ENCODE measurements around the gene AKAP8. TPM values are rescaled to one million over a fixed set of nuclear protein-coding genes. Genes with fewer than 3 reads are reported as not detected.

AKAP8 gene
- total and polyA plus RNA-seq, 2 of the 4 experiments (the other 2 are of a cell fraction) = 12.2 to 13.4 TPM

- H3K56ac ChIP-seq (ENCODE audit: extremely low read depth, insufficient read depth, low read length) = no peak overlapping the region
- no peaks in the 10 kb centered on the region; the same call in 1 of the 2 replicates for H3K36me3 ChIP-seq (ENCODE audit: control insufficient read depth, insufficient read depth, low read length)
- DNase-seq (peak; percentile 73), ATAC-seq (ENCODE audit: low read depth) (no peak)
- no peak overlapping the region for H3K9ac ChIP-seq (ENCODE audit: low read depth, low read length)
- 40% methylated on average over 1 of the region's 4 CpGs; no CpG with 5 or more reads in 1 of the 2 experiments for WGBS, 2 experiments (ENCODE audit: extremely low coverage in 2 of 2, insufficient read length in 1 of 2)
- H4K8ac ChIP-seq (ENCODE audit: low read depth in 2 of 2, low read length in 2 of 2) = no peak overlapping the region
- no peak overlapping the region for H3K4ac ChIP-seq (ENCODE audit: low read depth, low read length)
- H2AFZ ChIP-seq (replicated peaks; ENCODE audit: low read length, poor library complexity) = no peak overlapping the region
- peaks cover 53% of the 10 kb centered on the region for H3K4me1 ChIP-seq (ENCODE audit: control insufficient read depth, insufficient read depth, low read length)
- in situ Hi-C loops (cut with MboI; ENCODE audit: low sequenced_read_pairs) = no loop called here
- intact Hi-C loops (cut with micrococcal nuclease) = loop anchor here (5.0 kb wide), 1 partner anchor 38 kb away; no protein-coding TSS in a partner anchor
- H4K91ac ChIP-seq (ENCODE audit: insufficient read depth, low read depth, low read length) = no peak overlapping the region
- H3K14ac ChIP-seq (replicated peaks; ENCODE audit: low read depth, low read length) = no peak overlapping the region
- peaks cover 0 to 81% of the 10 kb centered on the region in 2 experiments; a peak in 2 of 4 replicates for H3K79me1 ChIP-seq (ENCODE audit: low read depth in 1 of 2, low read length in 2 of 2)
- no peak overlapping the region for H2BK15ac ChIP-seq (ENCODE audit: low read depth, low read length)
- no peak overlapping the region for H2AK9ac ChIP-seq (replicated peaks; ENCODE audit: low read depth, low read length, poor library complexity)
- H3K4me2 ChIP-seq (ENCODE audit: low read depth, low read length) = peak overlapping the region; percentile 72; the same call in 1 of the 2 replicates
- no peak overlapping the region for H2BK120ac ChIP-seq (ENCODE audit: low read depth, low read length)
- H3K27ac ChIP-seq (ENCODE audit: insufficient read depth, low read length) = no peak overlapping the region
- no TSS peak for BruUV-seq (replicated peaks)
- no peak overlapping the region for H2BK20ac ChIP-seq (ENCODE audit: low read depth, low read length)
- no peaks in the 10 kb centered on the region for H3K9me3 ChIP-seq (ENCODE audit: control insufficient read depth, insufficient read depth, low read length)
- H3K18ac ChIP-seq (ENCODE audit: low read depth, low read length) = no peak overlapping the region
- no peaks in the 10 kb centered on the region for H3K27me3 ChIP-seq (ENCODE audit: control insufficient read depth, insufficient read depth, low read length)
- H3K9me1 ChIP-seq (ENCODE audit: insufficient read depth, low read length) = peaks cover 61% of the 10 kb centered on the region
- CTCF ChIA-PET = no interaction called here
- no peak overlapping the region for H4K5ac ChIP-seq (ENCODE audit: low read depth, low read length)
- H3K4me3 ChIP-seq (ENCODE audit: insufficient read depth, low read depth, low read length) = no peak overlapping the region
- TF ChIP-seq NFE2L2 (IDR thresholded peaks at IDR 0.05; ENCODE audit: low read depth, low read length) (no peak), FOS (IDR thresholded peaks at IDR 0.05; ENCODE audit: low read depth, low read length) (no peak), RCOR1 (IDR thresholded peaks at IDR 0.05; ENCODE audit: insufficient replicate concordance, low read length) (no peak), MXI1 (IDR thresholded peaks at IDR 0.05; ENCODE audit: borderline replicate concordance, low read depth, low read length) (no peak), CEBPB (IDR thresholded peaks at IDR 0.05; ENCODE audit: low read depth, low read length) (no peak), RAD21 (IDR thresholded peaks at IDR 0.05; ENCODE audit: low read length) (no peak), SMC3 (IDR thresholded peaks at IDR 0.05; ENCODE audit: low read depth, low read length) (no peak), POLR2A (IDR thresholded peaks at IDR 0.05; ENCODE audit: low read depth, low read length) (no peak), CTCF (conservative IDR thresholded peaks at IDR 0.05; ENCODE audit: low read depth, low read length) (no peak), BHLHE40 (IDR thresholded peaks at IDR 0.05; ENCODE audit: low read depth, low read length) (no peak), USF2 (IDR thresholded peaks at IDR 0.05; ENCODE audit: low read depth, low read length) (no peak), RFX5 (IDR thresholded peaks at IDR 0.05; ENCODE audit: low read depth, low read length) (no peak), ELK1 (IDR thresholded peaks at IDR 0.05; ENCODE audit: borderline replicate concordance, low read depth, low read length) (no peak)
- POLR2A ChIA-PET (ENCODE audit: unreplicated experiment) = no interaction called here
- no peak overlapping the region for H3K23ac ChIP-seq (ENCODE audit: low read depth, low read length)
- H2BK5ac ChIP-seq (ENCODE audit: low read depth, low read length, poor library complexity, severe bottlenecking) = peak overlapping the region; percentile 45
- H2AK5ac ChIP-seq (ENCODE audit: low read depth, low read length) = no peak overlapping the region
- dilution Hi-C loops (cut with HindIII; ENCODE audit: low sequenced_read_pairs, unreplicated experiment) = no loop called here
- peaks cover 97% of the 10 kb centered on the region for H4K20me1 ChIP-seq (ENCODE audit: insufficient read depth, low read length)
Observed at GRCh38 chr19:15320116-15320515, 59.5 kb downstream of the AKAP8 start.

Measured in IMR-90 (cell line).